Caco-2 (cell line): ENCODE data around the gene LRRC14B. TPM values are rescaled to one million over a fixed set of nuclear protein-coding genes. Genes with fewer than 3 reads are reported as not detected.
A peak's percentile ranks its signal among the peaks of the same experiment; 100 is the strongest.

Experiments
- BruUV-seq: library from RNA; stranded (reverse); fragments of 400-500 nt; replicated peaks from 2 replicates; lab custom pipeline; 2021; lab: Mats Ljungman, UMichigan
- CTCF ChIA-PET: fragments of 300-600 bp; sonication (Branson Sonifier 250); formaldehyde crosslinking; loops from one replicate; lab custom pipeline; 2022; ENCODE audit warnings: antibody characterized with exemption; lab: Charles Lee
- POLR2A ChIA-PET: fragments of 300-600 bp; sonication (Branson Sonifier 250); formaldehyde crosslinking; loops from one replicate; lab custom pipeline; 2022; ENCODE audit warnings: antibody characterized with exemption; lab: Charles Lee
- DNase-seq, 2 experiments: peaks; one replicate each; pipeline versions ENCODE4 v3.0.0 to v3.0.0-alpha.2; 2020 to 2022
- H3K27me3 ChIP-seq: replicated peaks from 2 replicates; pipeline ENCODE4 v1.6.0; 2011; ENCODE audit warnings: low read length; ENCODE audit not compliant: control insufficient read depth, insufficient read depth
- H3K36me3 ChIP-seq: 2 replicates; pipeline ENCODE4 v1.5.1; 2011; ENCODE audit warnings: low read length; ENCODE audit not compliant: control insufficient read depth, insufficient read depth
- H3K4me1 ChIP-seq: fragments of 250-450 bp; sonication (Bioruptor Pico); 2 replicates; pipeline ENCODE4 v1.5.1; 2020; ENCODE audit warnings: mild to moderate bottlenecking
- H3K4me3 ChIP-seq: 2 replicates; pipeline ENCODE4 v1.5.1; 2011; ENCODE audit warnings: low read depth, mild to moderate bottlenecking, control low read depth, low read length
- H3K9me3 ChIP-seq: fragments of 250-450 bp; sonication (Bioruptor Pico); 2 replicates; pipeline ENCODE4 v1.5.1; 2020; ENCODE audit warnings: mild to moderate bottlenecking, moderate library complexity
- H3K27ac Mint-ChIP-seq: one replicate; pipeline ENCODE4 v1.8.0; 2022; ENCODE audit warnings: mixed read lengths; ENCODE audit not compliant: unreplicated experiment
- H3K27me3 Mint-ChIP-seq: one replicate; pipeline ENCODE4 v1.8.0; 2022; ENCODE audit warnings: mixed read lengths; ENCODE audit not compliant: insufficient read depth, unreplicated experiment
- H3K36me3 Mint-ChIP-seq: one replicate; pipeline ENCODE4 v1.8.0; 2022; ENCODE audit warnings: mild to moderate bottlenecking, mixed read lengths; ENCODE audit not compliant: insufficient read depth, unreplicated experiment
- H3K4me1 Mint-ChIP-seq: one replicate; pipeline ENCODE4 v1.8.0; 2022; ENCODE audit warnings: low read depth, mixed read lengths; ENCODE audit not compliant: unreplicated experiment
- H3K4me3 Mint-ChIP-seq: one replicate; pipeline ENCODE4 v1.8.0; 2022; ENCODE audit warnings: mild to moderate bottlenecking, moderate library complexity, mixed read lengths; ENCODE audit not compliant: unreplicated experiment
- H3K9me3 Mint-ChIP-seq: one replicate; pipeline ENCODE4 v1.8.0; 2022; ENCODE audit warnings: mixed read lengths; ENCODE audit not compliant: unreplicated experiment
- CTCF ChIP-seq, 2 experiments: fragments of 200-600 bp in 1 of 2; IDR thresholded peaks; 1 replicate in 1 of 2; 2 replicates in 1 of 2; pipeline versions ENCODE4 v1.5.1 to v1.8.0; 2011 to 2022; ENCODE audit warnings: antibody characterized with exemption in 1 of 2, control low read depth in 1 of 2, inconsistent platforms in 1 of 2, low read depth in 1 of 2, low read length in 1 of 2, mild to moderate bottlenecking in 1 of 2, moderate library complexity in 1 of 2; ENCODE audit not compliant: insufficient read depth in 1 of 2, severe bottlenecking in 1 of 2, unreplicated experiment in 1 of 2
- intact Hi-C: fragments of 100-400 bp; cut with micrococcal nuclease; formaldehyde crosslinking; loops from one replicate; pipeline ENCODE4 v1.10.0; 2022; ENCODE audit not compliant: unreplicated experiment
- total RNA-seq: library from RNA; stranded (reverse); gene quantifications from 2 replicates; pipeline ENCODE4 v1.2.3, GENCODE V29; 2022

LRRC14B gene
- total RNA-seq, 1 experiment from 2014 or later: not detected

GRCh38 chr5:187617-188451 lies 3.5 kb upstream of the LRRC14B start:
- CTCF ChIA-PET: interaction anchor here (0.6 to 1.1 kb wide), 14 partner anchors 14 to 259 kb away, joined by 3 to 8 read pairs (median 4); partner anchors contain the start of genes CCDC127, PDCD6 and SDHA

GRCh38 chr5:188488-189481 lies 2.5 kb upstream of the LRRC14B start:
- peak; percentile 90 to 91 for TF ChIP-seq CTCF (IDR thresholded peaks at IDR 0.05; ENCODE audit: insufficient read depth in 1 of 2, low read depth in 1 of 2, low read length in 1 of 2, severe bottlenecking in 1 of 2, unreplicated experiment in 1 of 2)
- H3K4me3 ChIP-seq: no peak overlapping the region
- no peaks in the 10 kb centered on the region for H3K27me3 Mint-ChIP-seq
- H3K36me3 ChIP-seq: no peaks in the 10 kb centered on the region
- H3K4me3 Mint-ChIP-seq: no peak overlapping the region
- H3K27ac Mint-ChIP-seq: no peak overlapping the region
- peak; percentile 81 to 88 for DNase-seq
- peaks cover 6% of the 10 kb centered on the region for H3K36me3 Mint-ChIP-seq
- no peaks in the 10 kb centered on the region for H3K4me1 ChIP-seq
- CTCF ChIA-PET: interaction anchor here (0.6 to 1.1 kb wide), 14 partner anchors 13 to 269 kb away, joined by 3 to 8 read pairs (median 4); partner anchors contain the start of genes PDCD6 and SDHA
- H3K9me3 Mint-ChIP-seq: no peaks in the 10 kb centered on the region
- POLR2A ChIA-PET: interaction anchor here (1.1 kb wide), 1 partner anchor 29 kb away, joined by 8 read pairs; the partner anchor contains the start of genes CCDC127 and SDHA
- peaks cover 8% of the 10 kb centered on the region for H3K4me1 Mint-ChIP-seq
- H3K9me3 ChIP-seq: no peaks in the 10 kb centered on the region
- intact Hi-C loops: loop anchor here (1.0 to 2.0 kb wide), 2 partner anchors 146 to 242 kb away; no protein-coding TSS in a partner anchor
- H3K27me3 ChIP-seq: no peaks in the 10 kb centered on the region
- BruUV-seq: no TSS peak

More at GRCh38 chr5:187617-188451, 3.5 kb upstream of the LRRC14B start:
- Histone ChIP-seq H3K27me3 (no peaks in the 10 kb centered on the region), H3K36me3 (no peaks in the 10 kb centered on the region), H3K4me1 (no peaks in the 10 kb centered on the region), H3K9me3 (no peaks in the 10 kb centered on the region), H3K4me3 (no peak overlapping the region)
- H3K27ac Mint-ChIP-seq: no peak overlapping the region
- H3K9me3 Mint-ChIP-seq: no peaks in the 10 kb centered on the region
- no peak overlapping the region for H3K4me3 Mint-ChIP-seq
- peaks cover 6% of the 10 kb centered on the region for H3K36me3 Mint-ChIP-seq
- BruUV-seq: no TSS peak
- POLR2A ChIA-PET: interaction anchor here (1.1 kb wide), 1 partner anchor 30 kb away, joined by 8 read pairs; the partner anchor contains the start of genes CCDC127 and SDHA
- H3K4me1 Mint-ChIP-seq: peaks cover 8% of the 10 kb centered on the region
- intact Hi-C loops: loop anchor here (1.0 to 2.0 kb wide), 2 partner anchors 146 to 243 kb away; no protein-coding TSS in a partner anchor
- TF ChIP-seq CTCF (IDR thresholded peaks at IDR 0.05; ENCODE audit: insufficient read depth in 1 of 2, low read depth in 1 of 2, low read length in 1 of 2, severe bottlenecking in 1 of 2, unreplicated experiment in 1 of 2): no peak
- no peaks in the 10 kb centered on the region for H3K27me3 Mint-ChIP-seq
- DNase-seq: no peak
